Activated CD8-positive, alpha-beta memory T cell treated with anti-CD3 and anti-CD28 coated beads for 48 hours (primary cell): Measurements from ENCODE around the gene C11orf52.

Experiments used
- DNase-seq, 3 experiments: peaks; one replicate each; pipeline ENCODE4 v3.0.0-alpha.2; 2020; ENCODE audit warnings: low read depth in 2 of 3, low spot score in 2 of 3

Gene C11orf52

GRCh38 chr11:111975076-111975806 lies 56.5 kb downstream of the C11orf52 start:
- DNase-seq = no peak

GRCh38 chr11:111976119-111976766 lies 57.5 kb downstream of the C11orf52 start:
- DNase-seq = no peak
